GM12878 (cell line): ENCODE measurements around the gene UCKL1. TPM values are rescaled to one million over a fixed set of nuclear protein-coding genes. Genes with fewer than 3 reads are reported as not detected.

Source experiments
- ATAC-seq: fragments of 200-7000 bp; cut with Tn5 transposase; 3 replicates; pipeline ENCODE4 v1.9.1; 2020; ENCODE audit warnings: mild to moderate bottlenecking, moderate library complexity
- BruUV-seq: library from RNA; stranded (reverse); fragments of 400-500 nt; replicated peaks from 2 replicates; lab custom pipeline; 2021; lab: Mats Ljungman, UMichigan
- CTCF ChIA-PET: fragments of 300-600 bp; sonication (Branson Sonifier 250); formaldehyde crosslinking; extraction: SDS; loops from one replicate; lab custom pipeline; 2021; ENCODE audit warnings: inconsistent platforms; lab: Yijun Ruan, JAX
- POLR2A ChIA-PET: fragments of 350-600 bp; formaldehyde crosslinking; extraction: SDS; loops from one replicate; lab custom pipeline; 2021; ENCODE audit warnings: inconsistent platforms; lab: Charles Lee
- RAD21 ChIA-PET: fragments of 300-600 bp; sonication (Branson Sonifier 250); formaldehyde crosslinking; loops from one replicate; lab custom pipeline; 2023; ENCODE audit warnings: antibody characterized with exemption; ENCODE audit not compliant: unreplicated experiment; lab: Charles Lee
- SMC1A ChIA-PET: fragments of 300-600 bp; sonication (Branson Sonifier 250); formaldehyde crosslinking; loops from one replicate; lab custom pipeline; 2023; ENCODE audit not compliant: unreplicated experiment, uncharacterized antibody; lab: Charles Lee
- DNase-seq: peaks from one replicate; pipeline ENCODE4 v3.0.0-alpha.2; 2011; ENCODE audit warnings: low read depth, low spot score
- FAIRE-seq: peaks from 3 replicates; lab custom pipeline; 2011; peaks lifted over from hg19 to GRCh38; lab: Jason Lieb, UNC
- H2AFZ ChIP-seq: 2 replicates; pipeline ENCODE4 v1.6.0; 2011; ENCODE audit warnings: low read depth, low read length, control low read depth; ENCODE audit not compliant: control insufficient read depth
- H3K27ac ChIP-seq: 2 replicates; pipeline ENCODE4 v1.5.1; 2011; ENCODE audit warnings: control low read depth; ENCODE audit not compliant: control insufficient read depth, insufficient read depth
- H3K27me3 ChIP-seq, 2 experiments: replicated peaks in 1 of 2; 2 replicates each; pipeline versions ENCODE4 v1.6.0 to v1.6.1; 2011; ENCODE audit warnings: low read length in 1 of 2; ENCODE audit not compliant: control insufficient read depth in 2 of 2, insufficient read depth in 2 of 2
- H3K36me3 ChIP-seq, 2 experiments: 2 replicates each; pipeline ENCODE4 v1.5.1; 2011; ENCODE audit warnings: low read length in 1 of 2; ENCODE audit not compliant: control insufficient read depth in 2 of 2, insufficient read depth in 2 of 2
- H3K4me1 ChIP-seq: 2 replicates; pipeline ENCODE4 v1.6.1; 2011; ENCODE audit warnings: mild to moderate bottlenecking, low read length, moderate library complexity, mixed read lengths; ENCODE audit not compliant: control insufficient read depth, insufficient read depth
- H3K4me2 ChIP-seq: 2 replicates; pipeline ENCODE4 v1.6.0; 2011; ENCODE audit warnings: control low read depth; ENCODE audit not compliant: control insufficient read depth, insufficient read depth
- H3K4me3 ChIP-seq: fragments of 200-600 bp; sonication (generic); 2 replicates; pipeline ENCODE4 v1.5.1; 2016
- H3K79me2 ChIP-seq: 2 replicates; pipeline ENCODE4 v1.6.0; 2011; ENCODE audit warnings: low read length; ENCODE audit not compliant: control insufficient read depth, insufficient read depth
- H3K9ac ChIP-seq: 2 replicates; pipeline ENCODE4 v1.8.0; 2011; ENCODE audit warnings: low read length, control low read depth, mixed read lengths; ENCODE audit not compliant: control insufficient read depth, insufficient read depth
- H3K9me3 ChIP-seq: replicated peaks from 3 replicates; pipeline ENCODE4 v1.5.1; 2011; ENCODE audit warnings: mild to moderate bottlenecking, low read length; ENCODE audit not compliant: control insufficient read depth, insufficient read depth
- H4K20me1 ChIP-seq: 2 replicates; pipeline ENCODE4 v1.6.0; 2011; ENCODE audit not compliant: control insufficient read depth, insufficient read depth
- BRCA1 ChIP-seq: IDR thresholded peaks from 2 replicates; pipeline ENCODE4 v1.6.1; 2011; ENCODE audit warnings: low read depth, low read length, improper control_type of control experiment
- CBFB ChIP-seq: IDR thresholded peaks from 2 replicates; pipeline ENCODE4 v1.6.1; 2016; ENCODE audit warnings: antibody characterized with exemption, low read depth
- EED ChIP-seq: sonication (generic); IDR thresholded peaks from 2 replicates; pipeline ENCODE4 v1.6.1; 2016; ENCODE audit warnings: antibody characterized with exemption, low read depth
- EP300 ChIP-seq, 2 experiments: fragments of 150-350 bp in 1 of 2; IDR thresholded peaks; 2 replicates each; pipeline ENCODE4 v1.6.1; 2011 to 2012; ENCODE audit warnings: low read depth in 2 of 2, low read length in 2 of 2, borderline replicate concordance in 1 of 2, improper control_type of control experiment in 1 of 2, inconsistent platforms in 1 of 2; ENCODE audit not compliant: control insufficient read depth in 1 of 2
- FOXK2 ChIP-seq: fragments of 450-650 bp; IDR thresholded peaks from 2 replicates; pipeline ENCODE4 v1.6.1; 2017; ENCODE audit warnings: mild to moderate bottlenecking, moderate library complexity
- FOXM1 ChIP-seq: IDR thresholded peaks from 2 replicates; pipeline ENCODE4 v1.6.1; 2012; ENCODE audit warnings: low read depth, mild to moderate bottlenecking, inconsistent platforms, low read length, moderate library complexity
- MTA3 ChIP-seq: IDR thresholded peaks from 2 replicates; pipeline ENCODE4 v1.6.1; 2012; ENCODE audit warnings: low read length, inconsistent platforms, borderline replicate concordance
- MXI1 ChIP-seq: fragments of 150-350 bp; IDR thresholded peaks from 2 replicates; pipeline ENCODE4 v1.6.1; 2011; ENCODE audit warnings: low read depth, mild to moderate bottlenecking, inconsistent platforms, low read length, improper control_type of control experiment
- MYC ChIP-seq: IDR thresholded peaks from 2 replicates; pipeline ENCODE4 v1.6.1; 2011; ENCODE audit warnings: mild to moderate bottlenecking, low read length, moderate library complexity, inconsistent platforms; ENCODE audit not compliant: insufficient read depth, insufficient replicate concordance, insufficient read length, severe bottlenecking
- PBX3 ChIP-seq: IDR thresholded peaks from 2 replicates; pipeline ENCODE4 v1.6.1; 2011; ENCODE audit warnings: mild to moderate bottlenecking, low read depth, low read length, moderate library complexity; ENCODE audit not compliant: insufficient replicate concordance
- RAD21 ChIP-seq: IDR thresholded peaks from 2 replicates; pipeline ENCODE4 v1.6.1; 2011; ENCODE audit warnings: mild to moderate bottlenecking, low read depth, low read length, moderate library complexity; ENCODE audit not compliant: insufficient read depth
- RAD51 ChIP-seq: fragments of 450-650 bp; IDR thresholded peaks from 2 replicates; pipeline ENCODE4 v1.6.1; 2016; ENCODE audit warnings: moderate library complexity, mild to moderate bottlenecking, inconsistent platforms
- SP1 ChIP-seq: IDR thresholded peaks from one replicate; pipeline ENCODE4 v1.6.1; 2011; ENCODE audit warnings: low read depth, low read length
- STAT3 ChIP-seq: IDR thresholded peaks from 2 replicates; pipeline ENCODE4 v1.6.1; 2011; ENCODE audit warnings: low read depth, low read length, improper control_type of control experiment
- TCF7 ChIP-seq: IDR thresholded peaks from 2 replicates; pipeline ENCODE4 v1.6.1; 2014; ENCODE audit warnings: antibody characterized with exemption, borderline replicate concordance
- WGBS: methylation state at CpG from one replicate; pipeline ENCODE4 v1.1.6; 2016; ENCODE audit warnings: low lambda C conversion rate; ENCODE audit not compliant: insufficient replicate concordance, insufficient coverage; ENCODE audit errors: missing lambda C conversion rate; 5-methylcytosine and 5-hydroxymethylcytosine counted together
- in situ Hi-C: fragments of 300-500 bp; cut with MboI; formaldehyde crosslinking; loops from 9 replicates; pipeline ENCODE4 v1.14.3; 2018; ENCODE audit warnings: mixed read lengths
- intact Hi-C: fragments of 100-400 bp; cut with micrococcal nuclease; formaldehyde crosslinking; loops from one replicate; pipeline ENCODE4 v1.14.2; 2022; ENCODE audit not compliant: unreplicated experiment
- polyA plus RNA-seq, 11 experiments: library from polyadenylated mRNA; depleted of rRNA in 4 of 11; unstranded in 6 of 11; stranded (reverse) in 5 of 11; fragments of >200 nt; fragmentation: Nextera tagmentation in 4 of 11; fragmentation: Illumina TruSeq in 1 of 11; extraction: Ambion mirVana in 4 of 11; extraction: Trizol in 1 of 11; gene quantifications; 1 replicate in 1 of 11; 2 replicates in 10 of 11; pipeline versions ENCODE4 v1.2.1 to v1.2.3, GENCODE V29; 2011 to 2016; ENCODE audit warnings: inconsistent platforms in 2 of 11, missing spikeins in 2 of 11, low read depth in 1 of 11
- total RNA-seq, 4 experiments: library from RNA; depleted of rRNA in 3 of 4; stranded (reverse); fragments of >200 nt in 3 of 4; fragmentation: Illumina TruSeq in 1 of 4; extraction: Trizol in 1 of 4; gene quantifications; 2 replicates each; pipeline versions ENCODE4 v1.2.1 to v1.2.3, GENCODE V29; 2013 to 2021
- TF ChIP-seq, protein P1 (sequence below): fragments of 450-650 bp; conservative IDR thresholded peaks from 2 replicates; pipeline ENCODE4 v1.6.1; 2017; ENCODE audit warnings: mild to moderate bottlenecking, moderate library complexity

UCKL1 gene
- total and polyA plus RNA-seq, 10 of the 15 experiments (the other 5 are each of a cell fraction or from before 2014, with no cell fraction given) = 2.4 to 36.3 (median 24.8) TPM

DNA sequence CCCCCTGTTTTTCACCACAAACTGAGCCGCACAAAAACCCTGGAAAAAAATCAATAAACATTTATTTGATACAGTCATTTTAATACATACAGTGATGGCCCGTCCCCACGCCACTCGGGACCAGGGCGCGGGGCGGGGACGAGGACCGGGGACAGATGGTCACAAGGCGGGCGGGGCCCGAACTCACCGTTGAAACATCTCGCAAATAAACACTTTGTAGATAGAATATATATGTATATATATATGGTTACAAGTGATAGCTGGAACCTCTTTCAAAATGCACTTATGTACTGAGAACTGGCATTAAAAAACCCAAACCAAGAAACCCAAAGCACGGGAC is 418 bp upstream of the UCKL1 start:
- 0% methylated on average over 15 of the region's 15 CpGs for WGBS
- in situ Hi-C loops (no loop called here), intact Hi-C loops (loop anchor here (1.0 to 5.0 kb wide), 4 partner anchors 16 to 250 kb away; partner anchors contain the start of gene ARFRP1)
- peaks cover 3% of the 10 kb centered on the region; the same call in 1 of the 2 replicates for H4K20me1 ChIP-seq
- H3K4me1 ChIP-seq = peaks cover 10% of the 10 kb centered on the region
- H2AFZ ChIP-seq = 0 out of 2 replicates have a peak overlapping the region, but pooled peaks have one; percentile 7
- H3K36me3 ChIP-seq = no peaks in the 10 kb centered on the region; a peak in 1 of 4 replicates
- peak overlapping the region; percentile 61 for H3K9ac ChIP-seq
- H3K27ac ChIP-seq = peak overlapping the region; percentile 72
- peak overlapping the region; percentile 86 for H3K4me2 ChIP-seq
- ChIA-PET SMC1A (interaction anchor here (0.9 to 2.7 kb wide), 2 partner anchors 17 to 24 kb away, joined by 4 to 7 read pairs; partner anchors contain the start of gene PRPF6), RAD21 (interaction anchor here (0.6 to 2.2 kb wide), 9 partner anchors 17 to 419 kb away, joined by 3 to 10 read pairs (median 4); partner anchors contain the start of genes PRPF6, TCEA2 and TPD52L2), CTCF (interaction anchor here (0.7 to 1.8 kb wide), 4 partner anchors 17 to 101 kb away, joined by 3 to 12 read pairs (median 4); no protein-coding TSS in a partner anchor), POLR2A (interaction anchor here (1.0 to 2.4 kb wide), 8 partner anchors 12 to 315 kb away, joined by 3 to 11 read pairs (median 3); partner anchors contain the start of genes PRPF6 and RTEL1)
- peak; percentile 1 for ATAC-seq
- DNase-seq = no peak
- no peak for FAIRE-seq
- H3K79me2 ChIP-seq = peaks cover 33% of the 10 kb centered on the region
- H3K4me3 ChIP-seq = peak overlapping the region; percentile 43
- BruUV-seq = no TSS peak
- TF ChIP-seq STAT3 (no peak), MXI1 (no peak), CBFB (no peak), MYC (no peak), BRCA1 (no peak), RAD51 (peak; percentile 88), TCF7 (no peak), EED (no peak), FOXM1 (peak; percentile 12; the same call in 1 of the 2 replicates), RAD21 (no peak), PBX3 (no peak), SP1 (no peak), EP300 (IDR thresholded peaks at IDR 0.05; ENCODE audit: borderline replicate concordance in 1 of 2, control insufficient read depth in 1 of 2, low read depth in 2 of 2, low read length in 2 of 2) (no peak), FOXK2 (no peak), MTA3 (no peak)
- TF ChIP-seq, protein P1, sequence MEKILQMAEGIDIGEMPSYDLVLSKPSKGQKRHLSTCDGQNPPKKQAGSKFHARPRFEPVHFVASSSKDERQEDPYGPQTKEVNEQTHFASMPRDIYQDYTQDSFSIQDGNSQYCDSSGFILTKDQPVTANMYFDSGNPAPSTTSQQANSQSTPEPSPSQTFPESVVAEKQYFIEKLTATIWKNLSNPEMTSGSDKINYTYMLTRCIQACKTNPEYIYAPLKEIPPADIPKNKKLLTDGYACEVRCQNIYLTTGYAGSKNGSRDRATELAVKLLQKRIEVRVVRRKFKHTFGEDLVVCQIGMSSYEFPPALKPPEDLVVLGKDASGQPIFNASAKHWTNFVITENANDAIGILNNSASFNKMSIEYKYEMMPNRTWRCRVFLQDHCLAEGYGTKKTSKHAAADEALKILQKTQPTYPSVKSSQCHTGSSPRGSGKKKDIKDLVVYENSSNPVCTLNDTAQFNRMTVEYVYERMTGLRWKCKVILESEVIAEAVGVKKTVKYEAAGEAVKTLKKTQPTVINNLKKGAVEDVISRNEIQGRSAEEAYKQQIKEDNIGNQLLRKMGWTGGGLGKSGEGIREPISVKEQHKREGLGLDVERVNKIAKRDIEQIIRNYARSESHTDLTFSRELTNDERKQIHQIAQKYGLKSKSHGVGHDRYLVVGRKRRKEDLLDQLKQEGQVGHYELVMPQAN = peak; percentile 62
- no peaks in the 10 kb centered on the region for H3K27me3 ChIP-seq
- H3K9me3 ChIP-seq = no peaks in the 10 kb centered on the region
